HG03196 (cell line): ENCODE data around the gene FAM131C.
"Not testable (repeated sequence)": the region's sequence is repeated elsewhere in the genome, so short reads cannot be mapped to it uniquely, and the experiment has no call there.

Experiments used
- ATAC-seq: cut with Tn5 transposase; IDR thresholded peaks from one replicate; pipeline ENCODE4 v1.9.1; 2021; ENCODE audit not compliant: unreplicated experiment

The FAM131C gene

DNA sequence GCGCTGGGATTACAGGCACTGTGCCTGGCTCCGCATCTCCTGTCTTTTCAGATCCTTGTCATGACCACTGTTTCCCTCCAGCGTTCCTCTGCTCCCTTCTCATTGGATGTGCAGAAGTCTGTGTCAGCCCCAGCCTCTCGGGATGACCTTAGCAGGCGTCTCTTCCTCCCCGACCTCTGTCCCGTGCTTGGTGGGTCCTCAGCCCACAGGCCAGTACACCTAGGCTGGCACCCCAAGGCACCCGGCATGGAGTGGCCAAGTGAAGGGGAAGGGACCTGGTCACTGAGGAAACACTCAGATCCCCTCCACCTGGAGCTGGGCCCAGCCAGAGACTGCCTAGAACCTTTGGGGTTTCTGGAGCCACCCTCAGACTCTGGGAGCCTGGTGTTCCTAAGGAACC is 32.3 kb downstream of the FAM131C start:
- no peak for ATAC-seq

DNA sequence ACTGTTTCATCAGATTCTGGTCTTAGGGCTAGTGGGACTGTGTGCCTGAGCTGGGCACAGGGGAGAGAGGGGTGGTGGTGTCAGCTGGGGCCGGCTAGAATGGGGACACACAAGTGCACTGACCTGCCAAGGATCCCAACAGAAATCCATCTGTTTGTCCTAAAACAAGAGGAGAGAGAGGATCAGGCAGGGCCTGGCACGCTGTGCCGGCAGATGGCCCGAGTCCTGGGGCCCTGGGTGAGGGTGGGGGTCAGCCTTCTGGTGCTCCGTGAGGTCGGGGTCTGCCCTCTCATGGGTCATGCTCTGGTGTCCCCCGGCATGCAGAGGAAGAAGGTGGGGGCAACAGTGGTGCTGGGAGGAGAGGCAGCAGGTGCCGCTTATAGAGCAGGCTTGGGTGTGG is 33.6 kb downstream of the FAM131C start:
- not testable (repeated sequence) for ATAC-seq

DNA sequence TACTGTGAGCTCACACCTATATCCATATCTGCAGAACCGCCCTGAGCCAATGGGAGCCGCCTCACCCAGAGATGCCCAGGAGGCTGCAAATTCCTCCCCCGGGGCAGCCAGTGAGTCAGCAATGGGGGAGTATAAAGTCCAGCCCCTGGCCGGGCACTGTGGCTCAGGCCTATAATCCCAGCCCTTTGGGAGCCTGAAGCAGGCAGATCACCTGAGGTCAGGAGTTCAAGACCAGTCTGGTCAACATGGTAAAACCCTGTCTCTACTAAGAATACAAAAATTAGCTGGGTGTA is 34.9 kb downstream of the FAM131C start:
- no peak for ATAC-seq

DNA sequence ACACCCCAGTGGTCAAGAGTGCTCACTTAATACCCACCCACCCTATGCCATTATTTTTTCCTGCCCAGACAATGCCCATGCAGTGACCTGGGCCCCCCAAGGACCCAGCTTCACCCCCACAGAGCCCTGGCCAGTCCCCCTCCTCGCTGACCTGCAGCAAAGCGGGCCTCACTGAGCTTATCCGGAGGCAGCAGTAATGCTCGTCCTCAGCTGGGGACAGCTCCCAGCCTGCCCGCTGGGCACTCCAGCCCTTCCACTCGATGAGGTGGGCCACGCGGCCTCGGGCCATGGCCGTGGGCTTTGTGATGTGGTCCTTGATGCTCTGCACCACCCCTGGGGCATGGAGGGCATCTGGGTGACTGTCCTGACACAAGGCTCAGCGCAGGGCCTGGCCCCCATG is 37.0 kb downstream of the FAM131C start:
- not testable (repeated sequence) for ATAC-seq

DNA sequence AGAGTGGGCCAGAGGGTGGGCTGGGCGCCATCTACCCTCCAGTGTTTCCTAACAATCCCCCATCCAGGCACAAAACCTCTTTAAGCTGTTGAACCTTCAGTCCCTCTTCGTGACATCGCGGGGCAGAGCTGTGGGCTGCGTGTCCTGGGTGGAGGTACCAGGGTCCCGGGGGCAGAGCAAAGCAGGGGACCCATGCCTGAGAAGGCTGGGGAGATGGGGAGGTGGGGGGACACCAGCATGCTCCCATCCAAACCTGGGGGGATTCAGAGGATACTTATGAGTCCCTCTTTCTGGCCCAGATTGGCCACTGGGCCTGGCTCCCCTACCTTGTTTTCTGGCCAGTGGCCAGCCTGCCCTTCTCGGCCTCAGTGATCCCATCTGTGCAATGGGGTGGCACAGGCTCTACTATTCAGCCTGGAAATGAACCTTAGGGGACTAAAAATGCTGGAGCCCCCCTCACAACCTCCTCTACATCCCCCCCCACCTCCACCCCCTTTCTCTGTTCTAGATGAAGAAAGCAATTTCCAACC is 40.3 kb downstream of the FAM131C start:
- not testable (repeated sequence) for ATAC-seq

DNA sequence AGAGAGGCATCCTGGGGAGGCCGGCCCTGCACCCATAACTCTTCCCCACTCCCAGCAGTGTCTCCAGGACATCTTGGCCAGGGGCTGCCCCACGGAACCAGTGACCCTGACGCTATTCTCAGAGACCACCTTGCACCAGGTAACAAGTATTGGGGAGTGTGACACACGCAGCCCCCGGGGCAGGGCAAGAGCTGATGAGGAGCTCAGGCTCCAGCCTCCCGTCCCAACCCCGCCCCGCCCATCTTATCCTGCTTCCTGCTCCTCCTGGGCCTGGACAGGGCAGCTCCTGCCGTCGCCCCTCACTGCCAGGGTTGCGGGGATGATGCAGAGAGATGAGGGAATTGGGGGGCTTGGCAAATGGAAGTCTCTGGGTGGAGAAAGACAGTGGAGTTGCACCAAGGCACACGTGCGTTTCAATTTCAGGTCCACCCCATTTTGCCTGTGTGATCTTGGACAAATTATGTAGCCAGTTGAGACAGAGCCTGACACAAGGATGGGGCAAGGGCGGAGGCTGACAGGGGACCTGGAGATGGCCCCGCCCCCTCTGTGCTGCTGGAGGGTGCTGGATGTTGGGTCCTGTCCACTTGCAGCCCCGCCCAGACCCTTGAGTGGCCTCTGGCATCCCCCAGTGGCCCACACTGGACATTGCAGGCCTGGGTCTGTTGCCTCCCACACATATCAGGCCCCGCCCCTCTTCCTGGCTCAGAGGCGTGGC is 40.9 kb downstream of the FAM131C start:
- no peak for ATAC-seq

DNA sequence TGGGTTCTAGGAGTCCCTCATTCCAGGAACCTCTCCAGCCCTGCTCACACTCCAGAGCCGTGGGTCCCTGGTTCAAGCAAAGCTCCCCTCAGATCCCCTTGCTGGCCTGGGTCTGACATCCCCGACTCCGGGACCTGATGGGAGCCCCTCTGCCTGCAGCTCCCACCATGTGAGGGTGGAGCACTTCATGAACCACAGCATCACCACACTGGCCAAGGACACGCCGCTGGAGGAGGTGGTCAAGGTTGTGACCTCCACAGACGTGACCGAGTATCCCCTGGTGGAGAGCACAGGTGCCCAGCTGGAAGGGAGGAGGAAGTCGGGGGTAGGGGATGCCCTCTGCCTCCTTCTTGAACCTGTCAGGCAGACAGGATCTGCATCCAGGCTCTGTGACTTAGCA is 41.9 kb downstream of the FAM131C start:
- ATAC-seq = no peak

DNA sequence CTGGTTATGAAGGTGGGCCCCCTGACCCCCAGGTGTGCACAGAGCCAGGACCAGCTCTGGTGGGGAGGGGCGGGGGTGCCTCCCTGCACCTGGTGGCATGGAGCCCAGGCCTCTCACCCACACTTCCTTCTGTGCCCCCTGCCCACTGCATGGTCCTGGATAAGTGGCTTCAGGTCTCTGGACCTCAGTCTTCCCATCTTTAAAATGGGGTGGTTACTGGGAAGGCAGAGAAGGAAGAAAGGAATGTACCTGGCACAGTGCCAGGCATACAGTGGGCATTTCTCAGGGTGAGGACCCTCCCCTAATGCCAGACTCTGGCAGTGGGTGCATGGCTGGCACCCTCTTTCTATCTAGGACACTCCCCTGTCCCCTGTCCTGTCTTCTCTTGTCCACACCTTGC is 44.2 kb downstream of the FAM131C start:
- no peak for ATAC-seq

DNA sequence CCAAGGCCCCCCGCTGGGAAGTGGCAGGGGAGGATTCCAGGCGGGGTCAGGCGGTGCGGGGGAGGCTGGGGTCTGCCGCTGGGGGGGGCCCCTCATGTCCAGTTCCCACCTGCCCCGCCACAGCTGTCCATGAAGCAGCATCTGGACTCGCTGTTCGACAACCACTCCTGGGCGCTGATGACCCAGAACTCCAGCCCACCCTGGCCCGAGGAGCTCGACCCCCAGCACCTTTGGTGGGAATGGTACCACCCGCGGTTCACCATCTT is 44.5 kb downstream of the FAM131C start:
- not testable (repeated sequence) for ATAC-seq

DNA sequence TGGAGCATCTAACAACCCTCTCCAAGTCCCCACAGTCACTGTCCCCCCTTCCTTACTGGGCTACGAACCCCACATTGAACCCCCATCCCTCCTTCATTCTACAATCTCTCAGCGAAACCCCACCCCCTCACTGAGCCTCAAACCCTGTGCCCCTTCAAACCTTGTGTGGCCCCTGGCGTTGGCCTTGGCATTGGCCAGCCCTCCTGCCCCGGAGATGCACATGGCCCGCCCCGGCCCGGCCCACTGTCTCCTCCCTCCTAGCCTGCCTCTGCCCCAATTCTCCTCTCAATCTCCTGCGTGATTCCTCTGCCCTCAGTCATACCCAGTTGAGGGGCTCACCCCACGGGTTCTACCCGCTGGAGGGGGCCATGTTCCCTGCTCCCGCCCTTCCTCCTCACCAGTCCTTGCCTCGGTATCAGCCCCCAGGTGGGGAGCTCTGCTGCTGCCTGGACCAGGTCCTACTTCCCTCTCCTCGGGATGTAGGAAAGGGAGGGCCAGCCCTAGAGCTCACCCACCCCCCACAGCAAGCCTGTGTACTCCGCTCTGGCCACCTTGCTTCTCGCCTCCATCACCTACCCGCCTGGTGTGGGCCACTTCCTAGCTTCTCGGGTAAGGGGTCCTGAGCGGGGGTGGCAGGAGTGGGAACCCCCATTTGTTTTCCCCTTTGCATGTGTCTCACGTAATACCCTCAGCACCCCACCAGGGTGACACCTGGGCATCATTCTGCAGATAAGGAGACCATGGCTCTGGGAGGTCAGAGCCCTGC is 45.0 kb downstream of the FAM131C start:
- ATAC-seq = no peak

DNA sequence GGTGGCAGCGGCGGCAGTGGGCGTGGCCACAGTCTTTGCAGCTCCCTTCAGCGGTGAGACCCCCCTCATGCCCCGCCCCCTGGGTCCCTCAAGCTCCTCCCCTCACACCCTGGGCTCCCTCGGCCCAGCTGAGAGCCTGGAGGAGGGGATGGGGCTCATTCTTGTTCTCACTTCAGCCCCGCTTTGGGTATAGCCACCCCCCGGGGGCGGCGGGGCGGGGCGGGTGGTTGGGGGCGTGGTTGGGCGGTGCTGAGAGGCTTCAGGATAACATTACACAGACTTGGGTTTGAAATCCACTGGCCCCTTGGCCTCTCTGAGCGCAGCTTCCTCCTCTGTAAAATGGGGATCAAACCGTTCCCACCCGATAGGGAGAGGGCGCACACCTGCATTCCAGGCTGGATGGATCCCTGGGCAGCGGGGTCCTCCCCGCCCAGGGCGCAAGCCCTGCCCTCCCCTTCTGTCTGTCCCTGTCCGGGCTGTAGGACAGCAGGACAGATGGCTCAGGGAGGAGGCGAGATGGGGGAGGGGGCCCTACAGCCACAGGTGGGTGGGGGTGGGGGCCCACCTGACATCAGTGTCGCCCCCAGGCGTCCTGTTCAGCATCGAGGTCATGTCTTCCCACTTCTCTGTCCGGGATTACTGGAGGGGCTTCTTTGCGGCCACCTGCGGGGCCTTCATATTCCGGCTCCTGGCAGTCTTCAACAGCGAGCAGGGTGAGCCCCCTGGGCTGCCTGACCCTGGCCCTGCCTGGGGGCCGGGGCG is 46.5 kb downstream of the FAM131C start:
- ATAC-seq = no peak

DNA sequence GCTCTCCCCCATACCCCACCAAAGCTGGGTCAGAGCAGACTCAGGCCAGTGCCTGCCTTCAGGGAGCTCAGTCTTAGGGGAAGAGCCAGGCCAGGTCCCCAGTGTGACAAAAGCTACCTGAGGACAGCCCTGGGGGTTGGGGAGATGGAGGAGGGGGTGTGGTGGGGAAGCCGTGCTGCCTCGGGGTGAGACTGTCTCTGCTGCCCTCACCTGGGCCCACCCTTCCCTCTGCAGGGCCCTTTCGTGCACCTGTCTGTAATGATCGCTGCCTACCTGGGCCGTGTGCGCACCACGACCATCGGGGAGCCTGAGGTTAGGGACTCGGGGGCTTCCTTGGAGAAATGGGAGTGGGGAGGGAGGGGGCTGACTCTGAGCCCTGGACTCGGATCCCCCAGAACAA is 47.1 kb downstream of the FAM131C start:
- ATAC-seq = not testable (repeated sequence)

DNA sequence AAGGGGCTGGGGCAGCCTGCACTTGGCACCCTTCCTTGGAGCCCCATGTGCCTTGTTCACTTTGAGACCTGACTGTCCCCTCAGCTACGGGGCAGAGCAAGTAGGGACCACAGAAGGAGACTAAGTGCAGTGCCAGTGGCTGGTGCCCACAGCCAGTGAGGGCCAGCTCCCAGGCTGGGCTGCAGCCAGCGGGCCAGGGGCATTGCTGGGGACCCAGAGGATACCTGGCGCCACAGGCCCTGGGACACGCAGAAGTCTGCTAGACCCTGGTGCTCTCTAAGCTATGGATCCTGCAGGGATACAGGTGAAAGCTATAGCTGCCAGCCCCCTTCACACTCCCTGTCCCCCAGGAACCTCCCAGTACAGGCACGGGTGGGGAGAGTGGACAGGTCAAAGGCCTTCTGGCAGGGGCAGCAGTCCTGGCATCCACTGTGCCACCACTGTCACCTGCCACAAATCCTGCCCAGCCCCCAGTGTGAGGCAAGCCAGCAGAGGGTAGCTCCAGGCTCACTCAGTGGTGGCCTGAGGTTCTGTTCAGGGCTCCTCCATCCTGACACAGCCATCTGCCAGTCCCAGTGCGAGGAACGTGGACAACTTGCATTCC is 50.3 kb downstream of the FAM131C start:
- no peak for ATAC-seq

DNA sequence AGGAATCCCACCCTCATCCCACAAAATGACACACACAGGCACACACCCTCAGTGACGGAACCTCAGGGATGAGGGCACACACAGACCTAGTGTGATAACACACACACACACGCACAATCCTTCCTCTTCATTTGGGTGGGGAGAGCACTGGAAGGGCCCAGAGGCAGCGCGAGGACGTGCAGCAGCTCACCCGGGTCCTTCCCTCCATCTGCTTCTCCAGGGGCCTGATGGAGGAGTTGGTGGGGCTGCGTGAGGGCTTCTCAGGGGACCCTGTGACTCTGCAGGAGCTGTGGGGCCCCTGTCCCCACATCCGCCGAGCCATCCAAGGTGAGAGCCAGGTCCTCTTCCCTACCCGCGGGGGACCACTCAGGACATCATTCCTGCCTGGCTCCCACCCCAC is 51.1 kb downstream of the FAM131C start:
- no peak for ATAC-seq

DNA sequence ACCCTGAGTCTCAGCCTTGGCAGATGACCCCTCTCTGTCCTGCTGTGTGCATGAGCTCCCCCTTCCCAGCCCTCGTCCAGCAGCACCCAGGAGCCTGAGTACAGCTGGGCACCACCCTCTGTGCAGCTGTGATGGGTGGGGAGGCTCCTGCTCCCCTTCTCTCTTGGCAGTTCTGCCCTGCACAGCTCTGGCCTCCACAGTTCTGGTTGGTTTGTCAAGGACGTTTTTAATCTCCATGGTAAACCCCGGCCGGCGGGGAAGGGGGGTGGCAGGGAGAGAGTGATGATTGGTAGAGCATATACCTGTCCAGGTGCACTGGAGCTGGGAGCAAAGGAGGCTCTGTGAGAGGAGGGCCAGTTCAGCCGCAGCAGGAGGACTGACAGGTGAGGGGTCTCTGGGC is 51.8 kb downstream of the FAM131C start, which contains the start of gene CLCNKA:
Gene CLCNKA, plus strand, starts transcription at position 356 of the 400 bp plus-strand sequence. CDS start 584 bp downstream, outside the sequence.
- no peak for ATAC-seq

DNA sequence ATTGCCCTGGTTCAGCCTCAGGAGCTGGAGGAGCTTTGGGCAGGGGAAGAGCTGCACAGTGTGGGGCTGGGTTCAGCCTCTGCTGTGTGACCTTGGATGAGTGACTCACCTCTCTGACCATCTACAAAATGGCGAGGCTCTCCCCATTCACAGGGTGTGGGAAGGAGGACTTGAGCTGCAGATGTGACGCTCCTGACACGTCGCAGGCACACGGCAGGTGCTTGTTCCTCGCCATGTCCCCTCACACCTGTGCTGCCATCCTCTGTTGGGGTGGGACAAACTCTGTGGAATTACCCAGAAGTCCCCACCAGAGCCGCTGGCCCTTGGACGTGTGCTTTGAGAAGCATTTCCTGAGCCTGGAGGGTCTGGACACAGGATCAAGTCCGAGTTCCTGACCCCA is 52.6 kb downstream of the FAM131C start:
- ATAC-seq = not testable (repeated sequence)

DNA sequence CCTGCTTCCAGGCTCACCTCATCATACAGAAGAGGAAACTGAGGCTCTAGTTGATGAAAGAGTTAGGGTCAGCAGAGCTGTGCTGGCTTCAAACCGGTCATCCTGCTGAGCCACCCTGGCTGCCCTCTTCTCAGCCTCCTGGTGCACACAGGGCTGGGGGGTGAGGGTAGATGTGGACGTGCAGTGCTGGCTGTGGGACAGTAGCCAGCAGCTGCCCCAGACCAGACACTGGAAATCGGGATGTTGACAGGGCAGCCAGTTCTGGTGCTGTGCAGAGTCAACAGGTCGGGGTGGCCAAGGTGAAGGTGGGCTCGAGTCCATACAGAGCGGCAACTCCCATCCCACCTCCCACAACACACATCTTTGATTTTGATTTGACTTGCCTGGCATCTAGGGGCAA is 53.1 kb downstream of the FAM131C start:
- no peak for ATAC-seq

DNA sequence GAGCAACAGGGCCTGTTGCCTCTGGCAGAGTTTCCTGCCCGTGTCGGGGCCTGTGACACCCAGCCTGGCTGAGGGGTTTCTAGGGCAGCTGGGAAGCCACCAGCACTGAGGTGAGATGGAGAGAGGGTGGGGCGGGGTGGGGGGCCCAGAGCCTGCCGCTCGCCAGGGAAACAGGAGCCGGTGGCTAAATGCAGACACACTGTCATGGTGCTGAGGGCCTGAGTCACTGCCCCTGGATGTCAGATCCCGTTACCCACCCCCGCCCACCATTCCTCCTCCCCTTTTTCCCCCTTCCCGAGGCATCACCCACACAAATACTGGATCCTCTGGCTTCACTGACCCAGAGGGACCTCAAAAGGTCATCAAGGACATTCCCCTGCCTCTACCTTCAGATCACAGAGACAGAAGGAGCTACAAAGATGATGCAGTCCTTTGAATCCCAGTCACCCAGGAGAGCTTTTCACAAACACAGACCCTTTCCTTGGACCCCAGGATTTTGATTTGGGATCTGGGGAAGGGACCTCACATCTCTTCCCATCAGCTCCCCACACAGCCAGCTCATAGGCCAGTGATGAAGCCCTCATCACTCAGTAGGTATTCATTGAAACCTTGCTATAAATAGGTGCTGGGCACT is 53.7 kb downstream of the FAM131C start:
- no peak for ATAC-seq

DNA sequence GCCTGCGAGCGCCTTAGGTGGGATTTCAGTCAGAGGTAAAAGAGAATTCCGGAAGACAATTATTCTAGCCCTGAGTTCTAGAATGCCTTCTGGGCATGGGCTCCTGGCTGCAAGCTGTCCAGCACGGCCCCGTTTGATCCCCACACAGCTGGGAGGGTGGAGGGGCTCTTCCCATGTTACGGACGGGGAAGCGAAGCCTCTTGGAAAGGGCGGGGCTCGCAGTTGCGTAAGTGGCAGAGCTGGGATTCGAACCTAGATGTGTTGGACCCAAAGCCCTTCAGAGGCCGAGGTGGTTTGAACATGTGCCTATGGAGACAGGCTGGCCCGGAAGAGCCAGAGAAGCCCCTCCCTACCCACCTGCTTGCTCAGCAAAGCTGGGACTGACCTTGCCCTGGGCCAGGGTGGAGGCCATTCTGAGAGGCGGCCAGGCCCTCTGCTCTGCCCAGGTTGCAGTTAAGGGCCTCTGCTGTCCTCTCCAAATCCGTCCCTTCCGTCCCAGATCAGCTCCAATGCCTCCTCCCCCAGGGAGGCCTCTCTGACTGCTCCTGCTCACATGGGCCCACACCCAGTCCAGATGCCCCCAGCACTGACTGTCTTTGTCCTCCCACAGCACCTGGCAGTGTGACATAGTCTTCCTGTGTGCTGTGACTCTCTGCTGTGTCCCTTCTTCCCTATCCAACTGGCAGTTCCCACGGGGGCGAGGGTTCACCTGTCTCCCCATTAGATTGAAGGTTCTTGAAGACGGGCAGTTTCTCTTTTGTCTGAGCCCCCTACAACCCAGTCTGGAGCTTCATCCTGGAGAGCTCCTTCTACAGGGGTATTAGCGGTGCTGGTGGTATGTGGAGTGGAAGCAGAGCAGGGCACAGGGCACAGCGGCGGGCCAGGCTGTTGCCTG is 54.5 kb downstream of the FAM131C start:
- ATAC-seq = no peak

DNA sequence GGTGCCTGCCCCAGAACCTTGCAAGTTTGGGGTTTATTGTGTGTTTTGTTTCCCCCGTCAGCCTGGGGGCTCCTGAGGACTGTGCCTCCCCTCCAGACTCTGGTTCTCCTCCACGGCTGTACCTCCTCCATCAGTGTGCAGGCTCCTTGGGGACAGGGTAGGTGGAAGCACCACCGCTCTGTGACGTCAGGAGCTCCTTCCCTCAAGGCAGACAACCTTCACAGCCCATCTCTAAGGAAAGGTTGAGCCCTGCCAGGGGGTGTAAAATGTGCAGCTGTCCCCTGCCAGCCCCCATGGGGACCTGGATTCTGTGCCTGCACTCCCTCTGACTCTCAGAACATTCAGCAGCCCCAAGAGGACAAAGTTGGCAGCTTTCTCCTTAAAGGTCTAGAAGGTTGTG is 55.1 kb downstream of the FAM131C start:
- no peak for ATAC-seq
